C4-2B (cell line): ENCODE measurements around the gene DPEP2NB.

ENCODE experiments used
- H3K27ac ChIP-seq: fragments of 450-650 bp; 2 replicates; pipeline ENCODE4 v1.5.1; 2017
- ZFX ChIP-seq: fragments of 450-650 bp; IDR thresholded peaks from 2 replicates; pipeline ENCODE4 v1.6.1; 2017
- TF ChIP-seq, protein P1 (sequence below): fragments of 450-650 bp; conservative IDR thresholded peaks from 2 replicates; pipeline ENCODE4 v1.5.1; 2017; ENCODE audit warnings: mild to moderate bottlenecking

The DPEP2NB gene

DNA sequence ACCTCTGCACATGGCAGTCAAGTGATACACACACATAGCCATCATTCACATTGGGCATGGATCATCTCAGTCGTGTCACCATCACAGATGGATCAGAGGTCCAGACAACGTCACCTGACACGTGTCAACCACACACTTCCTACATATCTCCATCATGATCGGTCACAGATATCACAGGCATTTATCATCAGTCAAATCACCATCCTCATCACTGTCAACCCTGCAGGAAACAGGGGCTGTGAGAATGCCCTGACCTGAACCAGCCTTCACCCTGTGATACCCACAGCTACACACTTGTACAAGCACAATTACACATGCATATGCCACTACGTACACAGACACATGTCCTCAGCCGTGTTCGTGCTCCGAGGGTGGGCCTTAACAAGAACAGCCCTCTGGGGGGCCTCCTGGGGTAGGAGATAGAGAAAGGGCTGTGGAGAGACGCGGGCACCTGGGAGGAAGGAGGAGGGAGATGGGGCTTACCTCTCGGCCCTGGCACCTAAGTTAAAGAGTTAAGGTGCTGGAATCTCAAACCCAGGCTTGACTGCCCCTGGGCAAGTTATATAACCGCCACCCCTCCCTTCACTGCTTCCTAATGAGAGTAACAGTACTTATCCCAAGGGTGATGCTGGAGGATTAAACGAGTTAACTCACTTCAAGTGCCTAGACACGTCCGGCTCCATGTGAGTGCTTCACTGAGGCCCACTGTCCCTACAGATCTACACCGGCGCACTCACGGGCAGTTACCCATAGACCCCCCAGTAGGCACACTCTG is 48.3 kb downstream of the DPEP2NB start:
- no peak for TF ChIP-seq ZFX
- TF ChIP-seq, protein P1, sequence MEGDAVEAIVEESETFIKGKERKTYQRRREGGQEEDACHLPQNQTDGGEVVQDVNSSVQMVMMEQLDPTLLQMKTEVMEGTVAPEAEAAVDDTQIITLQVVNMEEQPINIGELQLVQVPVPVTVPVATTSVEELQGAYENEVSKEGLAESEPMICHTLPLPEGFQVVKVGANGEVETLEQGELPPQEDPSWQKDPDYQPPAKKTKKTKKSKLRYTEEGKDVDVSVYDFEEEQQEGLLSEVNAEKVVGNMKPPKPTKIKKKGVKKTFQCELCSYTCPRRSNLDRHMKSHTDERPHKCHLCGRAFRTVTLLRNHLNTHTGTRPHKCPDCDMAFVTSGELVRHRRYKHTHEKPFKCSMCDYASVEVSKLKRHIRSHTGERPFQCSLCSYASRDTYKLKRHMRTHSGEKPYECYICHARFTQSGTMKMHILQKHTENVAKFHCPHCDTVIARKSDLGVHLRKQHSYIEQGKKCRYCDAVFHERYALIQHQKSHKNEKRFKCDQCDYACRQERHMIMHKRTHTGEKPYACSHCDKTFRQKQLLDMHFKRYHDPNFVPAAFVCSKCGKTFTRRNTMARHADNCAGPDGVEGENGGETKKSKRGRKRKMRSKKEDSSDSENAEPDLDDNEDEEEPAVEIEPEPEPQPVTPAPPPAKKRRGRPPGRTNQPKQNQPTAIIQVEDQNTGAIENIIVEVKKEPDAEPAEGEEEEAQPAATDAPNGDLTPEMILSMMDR: no peak
- no peak overlapping the region for H3K27ac ChIP-seq

DNA sequence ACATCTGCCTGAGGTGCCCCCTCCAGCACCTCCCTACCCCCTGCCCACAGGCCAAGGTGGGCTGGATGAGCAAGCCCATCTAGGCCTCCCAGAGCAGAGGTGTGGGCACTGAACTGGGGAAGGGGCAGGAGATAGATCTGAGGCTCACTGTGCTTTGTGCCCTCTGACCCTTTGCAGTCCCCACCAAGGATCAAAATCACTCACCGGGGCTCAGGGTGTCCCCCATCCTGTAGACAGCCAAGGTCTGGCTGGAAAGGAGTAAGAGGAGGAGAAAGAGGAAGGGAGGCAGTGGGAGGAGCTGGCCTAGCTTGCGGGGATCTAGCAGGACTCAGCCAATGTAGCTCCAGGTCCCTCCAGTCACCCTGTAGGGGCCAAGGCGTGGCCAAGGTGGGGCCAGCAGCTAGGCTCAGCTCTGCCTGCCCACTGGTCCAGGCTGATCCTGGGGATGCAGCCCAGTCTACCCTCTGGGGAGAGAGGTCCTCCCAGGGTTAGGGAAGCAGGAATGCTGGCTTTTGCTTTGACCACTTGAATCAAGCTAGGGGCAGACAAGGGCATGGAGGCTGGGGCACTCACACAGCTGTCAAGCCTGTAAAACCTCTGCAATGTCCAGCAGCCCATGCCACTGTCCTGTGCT is 49.0 kb downstream of the DPEP2NB start:
- TF ChIP-seq ZFX: no peak
- TF ChIP-seq, protein P1: no peak
- no peak overlapping the region; the same call in 1 of the 2 replicates for H3K27ac ChIP-seq

DNA sequence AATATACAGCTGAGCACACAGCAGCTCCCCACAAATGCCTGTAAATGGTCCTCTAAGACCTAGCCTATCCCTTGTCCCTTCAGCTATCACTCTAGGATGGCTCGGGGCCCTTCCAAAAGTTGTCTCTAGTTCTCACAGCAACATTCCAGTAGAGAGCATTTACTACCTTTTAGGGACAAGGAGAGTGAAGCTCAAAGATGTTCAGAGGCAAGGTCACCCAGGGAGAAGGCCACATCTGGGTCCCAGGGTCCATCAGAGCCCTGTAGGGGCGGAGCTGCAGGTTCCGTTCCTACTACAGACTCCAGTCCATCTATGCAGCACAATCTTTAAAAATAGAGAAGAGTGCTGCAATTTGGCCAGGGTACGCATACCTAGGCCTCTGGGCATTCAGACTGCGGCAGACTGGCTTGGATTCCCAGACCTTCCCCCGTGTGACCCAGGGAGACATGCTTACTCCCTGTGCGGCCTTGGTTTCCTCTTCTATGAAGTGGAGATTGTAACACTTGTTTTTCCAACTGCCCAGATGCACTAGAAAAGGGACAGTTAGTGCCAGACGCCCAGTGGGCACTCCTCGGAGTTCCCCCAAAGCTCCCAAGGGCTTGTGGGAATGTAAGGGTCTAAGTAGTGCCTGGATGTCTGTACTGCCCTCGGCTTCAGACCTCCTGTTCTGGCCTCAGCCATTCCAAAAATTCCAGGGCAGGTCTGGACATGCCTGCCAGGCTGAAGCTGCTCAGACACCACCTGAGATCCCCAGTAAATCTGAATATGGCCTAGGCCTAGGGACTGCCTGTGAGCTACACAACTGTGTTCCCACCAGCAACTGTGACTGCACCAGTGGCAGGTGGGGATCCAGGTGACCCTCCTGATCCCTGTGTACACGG is 49.8 kb downstream of the DPEP2NB start:
- H3K27ac ChIP-seq: no peak overlapping the region; the same call in 1 of the 2 replicates
- TF ChIP-seq ZFX: no peak
- TF ChIP-seq, protein P1: no peak

DNA sequence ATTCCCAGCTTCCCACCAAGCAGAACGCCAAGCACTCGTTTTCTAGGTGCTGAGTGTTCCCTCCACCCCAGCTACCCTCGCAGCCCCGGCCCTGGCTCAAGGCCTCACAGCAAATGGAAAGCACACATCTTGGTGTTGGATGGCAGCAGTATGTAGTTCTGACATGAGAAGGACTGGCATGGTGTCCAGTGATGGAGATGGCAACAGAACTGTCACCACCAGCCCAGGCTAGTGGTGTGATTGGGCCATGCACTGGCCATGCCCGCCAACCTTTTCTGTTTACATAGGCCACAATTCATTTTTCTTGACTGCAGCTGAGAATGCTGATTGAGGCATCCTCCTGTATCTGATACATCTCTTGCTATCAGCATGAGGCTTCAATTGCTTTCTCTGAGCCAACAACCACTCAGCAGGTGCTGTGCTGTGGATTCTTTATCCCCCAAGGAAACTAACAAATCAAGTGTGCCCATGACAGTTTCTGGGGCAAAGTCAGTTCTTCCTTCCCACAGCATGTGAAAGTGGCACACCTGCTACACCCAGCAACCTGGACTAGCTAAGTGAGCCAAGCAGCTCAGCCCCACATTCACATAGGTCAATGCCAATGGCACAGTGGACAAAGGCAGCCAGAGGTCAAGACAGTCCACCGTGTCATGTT is 51.1 kb downstream of the DPEP2NB start:
- H3K27ac ChIP-seq: no peak overlapping the region
- no peak for TF ChIP-seq ZFX
- TF ChIP-seq, protein P1: no peak

DNA sequence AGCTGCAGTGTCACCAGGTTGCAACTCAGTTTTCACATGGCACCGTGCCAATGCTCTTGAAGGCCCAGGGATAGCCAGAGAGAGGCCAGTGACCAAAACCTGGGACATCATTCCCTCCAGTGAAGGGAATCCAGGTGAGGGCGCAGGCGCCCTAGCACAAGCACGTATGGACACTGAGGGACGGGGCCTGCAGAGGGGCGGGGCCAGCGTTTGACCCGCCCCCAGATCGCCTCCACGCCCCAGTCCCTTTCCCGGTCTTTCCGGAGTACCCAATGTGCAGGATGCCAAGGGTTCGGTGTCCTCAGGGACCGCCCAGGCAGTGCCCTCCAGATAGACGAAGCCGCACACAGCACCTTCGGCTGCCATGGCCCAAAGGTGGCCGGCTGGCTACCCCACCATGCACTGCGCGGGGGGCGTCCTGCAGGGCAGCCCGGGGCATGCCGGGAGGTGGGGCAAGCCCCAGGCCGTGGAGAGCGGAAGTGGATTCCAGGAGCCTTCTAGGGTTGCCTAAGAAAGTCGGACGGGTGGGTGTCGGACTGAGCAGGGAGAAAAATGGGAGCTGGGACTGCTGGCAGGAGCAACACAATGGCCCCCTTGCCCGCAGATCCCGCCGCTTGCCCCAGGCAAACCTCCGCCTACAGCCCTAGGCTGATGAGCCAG is 51.9 kb downstream of the DPEP2NB start:
- H3K27ac ChIP-seq: no peak overlapping the region
- TF ChIP-seq, protein P1: no peak
- TF ChIP-seq ZFX: no peak
